IMR-90 (cell line): ENCODE measurements around the gene SNAPC4. TPM values are rescaled to one million over a fixed set of nuclear protein-coding genes. Genes with fewer than 3 reads are reported as not detected.

Experiments
- ATAC-seq: fragments of 200-7000 bp; cut with Tn5 transposase; 2 replicates; pipeline ENCODE4 v1.9.1; 2020; ENCODE audit warnings: low read depth, mild to moderate bottlenecking, moderate library complexity
- BruUV-seq: library from RNA; stranded (reverse); fragments of 400-500 nt; replicated peaks from 2 replicates; lab custom pipeline; 2021; lab: Mats Ljungman, UMichigan
- CTCF ChIA-PET: fragments of 300-600 bp; formaldehyde crosslinking; extraction: SDS; loops from one replicate; lab custom pipeline; 2021; ENCODE audit warnings: antibody characterized with exemption; lab: Yijun Ruan, JAX
- POLR2A ChIA-PET: fragments of 300-600 bp; sonication (Branson Sonifier 250); formaldehyde crosslinking; loops from one replicate; lab custom pipeline; 2022; ENCODE audit warnings: antibody characterized with exemption; ENCODE audit not compliant: unreplicated experiment; lab: Charles Lee
- DNase-seq: peaks from one replicate; pipeline ENCODE4 v3.0.0; 2013
- H2AFZ ChIP-seq: replicated peaks from 2 replicates; pipeline ENCODE3; 2013; ENCODE audit warnings: low read length, mild to moderate bottlenecking; ENCODE audit not compliant: poor library complexity
- H2AK5ac ChIP-seq: 2 replicates; pipeline ENCODE4 v1.6.1; 2013; ENCODE audit warnings: low read depth, low read length, inconsistent platforms
- H2AK9ac ChIP-seq: replicated peaks from 2 replicates; pipeline ENCODE3; 2013; ENCODE audit warnings: mild to moderate bottlenecking, low read depth, low read length, moderate library complexity; ENCODE audit not compliant: poor library complexity
- H2BK120ac ChIP-seq: 2 replicates; pipeline ENCODE4 v1.6.1; 2013; ENCODE audit warnings: low read depth, low read length, inconsistent platforms
- H2BK15ac ChIP-seq: 3 replicates; pipeline ENCODE4 v1.6.1; 2013; ENCODE audit warnings: low read depth, low read length, inconsistent platforms
- H2BK20ac ChIP-seq: 2 replicates; pipeline ENCODE4 v1.6.1; 2013; ENCODE audit warnings: low read depth, mild to moderate bottlenecking, inconsistent platforms, low read length, moderate library complexity
- H2BK5ac ChIP-seq: 2 replicates; pipeline ENCODE4 v1.6.1; 2013; ENCODE audit warnings: mild to moderate bottlenecking, low read depth, low read length, inconsistent platforms; ENCODE audit not compliant: poor library complexity, severe bottlenecking
- H3K14ac ChIP-seq: replicated peaks from 2 replicates; pipeline ENCODE4 v1.6.1; 2013; ENCODE audit warnings: low read depth, low read length, inconsistent platforms
- H3K18ac ChIP-seq: 2 replicates; pipeline ENCODE4 v1.6.1; 2013; ENCODE audit warnings: low read depth, low read length, control low read depth
- H3K23ac ChIP-seq: 2 replicates; pipeline ENCODE4 v1.6.1; 2013; ENCODE audit warnings: low read depth, low read length, inconsistent platforms
- H3K27ac ChIP-seq: 2 replicates; pipeline ENCODE4 v1.5.1; 2013; ENCODE audit warnings: mild to moderate bottlenecking, control low read depth, low read length; ENCODE audit not compliant: insufficient read depth
- H3K27me3 ChIP-seq: 2 replicates; pipeline ENCODE4 v1.6.1; 2013; ENCODE audit warnings: low read length; ENCODE audit not compliant: control insufficient read depth, insufficient read depth
- H3K36me3 ChIP-seq: 2 replicates; pipeline ENCODE4 v1.6.1; 2013; ENCODE audit warnings: low read length, mixed read lengths; ENCODE audit not compliant: control insufficient read depth, insufficient read depth
- H3K4ac ChIP-seq: 2 replicates; pipeline ENCODE4 v1.6.1; 2013; ENCODE audit warnings: low read depth, low read length, inconsistent platforms
- H3K4me1 ChIP-seq: 2 replicates; pipeline ENCODE4 v1.6.1; 2013; ENCODE audit warnings: low read length, mixed read lengths; ENCODE audit not compliant: control insufficient read depth, insufficient read depth
- H3K4me2 ChIP-seq: 2 replicates; pipeline ENCODE4 v1.6.1; 2013; ENCODE audit warnings: low read depth, mild to moderate bottlenecking, control low read depth, low read length, moderate library complexity
- H3K4me3 ChIP-seq: 2 replicates; pipeline ENCODE4 v1.5.1; 2013; ENCODE audit warnings: low read depth, mild to moderate bottlenecking, control low read depth, low read length, moderate library complexity; ENCODE audit not compliant: insufficient read depth
- H3K56ac ChIP-seq: 2 replicates; pipeline ENCODE4 v1.6.1; 2013; ENCODE audit warnings: low read length, inconsistent platforms; ENCODE audit not compliant: insufficient read depth; ENCODE audit errors: extremely low read depth
- H3K79me1 ChIP-seq, 2 experiments: 2 replicates each; pipeline ENCODE4 v1.6.1; 2013; ENCODE audit warnings: low read length in 2 of 2, inconsistent platforms in 1 of 2, low read depth in 1 of 2
- H3K9ac ChIP-seq: 2 replicates; pipeline ENCODE4 v1.6.1; 2013; ENCODE audit warnings: low read depth, low read length, control low read depth
- H3K9me1 ChIP-seq: 2 replicates; pipeline ENCODE4 v1.6.1; 2013; ENCODE audit warnings: low read length, inconsistent platforms; ENCODE audit not compliant: insufficient read depth
- H3K9me3 ChIP-seq: 2 replicates; pipeline ENCODE4 v1.6.1; 2013; ENCODE audit warnings: low read length; ENCODE audit not compliant: control insufficient read depth, insufficient read depth
- H4K20me1 ChIP-seq: 2 replicates; pipeline ENCODE4 v1.6.1; 2013; ENCODE audit warnings: low read length, inconsistent platforms; ENCODE audit not compliant: insufficient read depth
- H4K5ac ChIP-seq: 2 replicates; pipeline ENCODE4 v1.6.1; 2013; ENCODE audit warnings: mild to moderate bottlenecking, low read depth, low read length, control low read depth
- H4K8ac ChIP-seq, 2 experiments: 2 replicates each; pipeline ENCODE4 v1.6.1; 2013; ENCODE audit warnings: low read depth in 2 of 2, low read length in 2 of 2, control low read depth in 1 of 2, inconsistent platforms in 1 of 2
- H4K91ac ChIP-seq: 2 replicates; pipeline ENCODE4 v1.6.1; 2013; ENCODE audit warnings: low read depth, low read length, inconsistent platforms; ENCODE audit not compliant: insufficient read depth
- BHLHE40 ChIP-seq: fragments of 150-350 bp; IDR thresholded peaks from 2 replicates; pipeline ENCODE4 v1.6.1; 2016; ENCODE audit warnings: mild to moderate bottlenecking, low read depth, low read length
- CEBPB ChIP-seq: IDR thresholded peaks from 2 replicates; pipeline ENCODE4 v1.6.1; 2012; ENCODE audit warnings: low read depth, low read length, improper control_type of control experiment
- CHD1 ChIP-seq: IDR thresholded peaks from 2 replicates; pipeline ENCODE4 v1.6.1; 2012; ENCODE audit warnings: low read depth, low read length, improper control_type of control experiment
- FOS ChIP-seq: fragments of 150-350 bp; IDR thresholded peaks from 2 replicates; pipeline ENCODE4 v1.6.1; 2016; ENCODE audit warnings: low read depth, low read length
- MAFK ChIP-seq: IDR thresholded peaks from 2 replicates; pipeline ENCODE4 v1.6.1; 2012; ENCODE audit warnings: low read depth, low read length, improper control_type of control experiment
- MAZ ChIP-seq: IDR thresholded peaks from 2 replicates; pipeline ENCODE4 v1.6.1; 2012; ENCODE audit warnings: low read depth, mild to moderate bottlenecking, low read length, improper control_type of control experiment, moderate library complexity, borderline replicate concordance
- NFE2L2 ChIP-seq: fragments of 150-350 bp; IDR thresholded peaks from 2 replicates; pipeline ENCODE4 v1.6.1; 2016; ENCODE audit warnings: low read depth, mild to moderate bottlenecking, low read length
- POLR2A ChIP-seq: IDR thresholded peaks from 2 replicates; pipeline ENCODE4 v1.6.1; 2012; ENCODE audit warnings: mild to moderate bottlenecking, low read depth, low read length
- RAD21 ChIP-seq: IDR thresholded peaks from 2 replicates; pipeline ENCODE4 v1.6.1; 2012; ENCODE audit warnings: low read length, improper control_type of control experiment
- RCOR1 ChIP-seq: IDR thresholded peaks from 2 replicates; pipeline ENCODE4 v1.6.1; 2012; ENCODE audit warnings: mild to moderate bottlenecking, low read length, improper control_type of control experiment; ENCODE audit not compliant: insufficient replicate concordance
- RFX5 ChIP-seq: IDR thresholded peaks from 2 replicates; pipeline ENCODE4 v1.8.0; 2012; ENCODE audit warnings: low read depth, mild to moderate bottlenecking, low read length, moderate library complexity
- SMC3 ChIP-seq: fragments of 150-350 bp; IDR thresholded peaks from 2 replicates; pipeline ENCODE4 v1.6.1; 2016; ENCODE audit warnings: low read depth, mild to moderate bottlenecking, antibody characterized with exemption, low read length, moderate library complexity
- WGBS, 2 experiments: methylation state at CpG; one replicate each; pipeline versions ENCODE4 v1.1.5 to v1.1.7; 2013; ENCODE audit warnings: missing lambda C conversion rate in 2 of 2; ENCODE audit not compliant: insufficient read length in 1 of 2; ENCODE audit errors: extremely low coverage in 2 of 2; 5-methylcytosine and 5-hydroxymethylcytosine counted together
- dilution Hi-C: fragments of 300-500 bp; cut with HindIII; formaldehyde crosslinking; loops from one replicate; pipeline ENCODE4 v1.14.3; 2018; ENCODE audit warnings: low sequenced_read_pairs; ENCODE audit not compliant: unreplicated experiment
- in situ Hi-C: fragments of 300-500 bp; cut with MboI; formaldehyde crosslinking; loops from 3 replicates; pipeline ENCODE4 v1.14.3; 2019; ENCODE audit warnings: low sequenced_read_pairs, inconsistent platforms, mixed read lengths
- intact Hi-C: fragments of 100-400 bp; cut with micrococcal nuclease; formaldehyde crosslinking; loops from 2 replicates; pipeline ENCODE4 v1.10.0; 2022
- polyA plus RNA-seq, 3 experiments: library from polyadenylated mRNA; depleted of rRNA; stranded (reverse); fragments of >200 nt; gene quantifications; 2 replicates each; pipeline ENCODE4 v1.2.3, GENCODE V29; 2012; ENCODE audit warnings: low replicate concordance in 1 of 3
- total RNA-seq: library from RNA; depleted of rRNA; stranded (reverse); fragments of >200 nt; gene quantifications from 2 replicates; pipeline ENCODE4 v1.2.3, GENCODE V29; 2012
- TF ChIP-seq, protein P1 (sequence below): conservative IDR thresholded peaks from 2 replicates; pipeline ENCODE4 v1.5.1; 2012; ENCODE audit warnings: mild to moderate bottlenecking, low read depth, low read length, improper control_type of control experiment
- TF ChIP-seq, protein P2 (sequence below): fragments of 150-350 bp; IDR thresholded peaks from 2 replicates; pipeline ENCODE4 v1.6.1; 2016; ENCODE audit warnings: low read depth, mild to moderate bottlenecking, low read length, moderate library complexity, borderline replicate concordance
- TF ChIP-seq, protein P3 (sequence below): fragments of 150-350 bp; IDR thresholded peaks from 2 replicates; pipeline ENCODE4 v1.6.1; 2017; ENCODE audit warnings: mild to moderate bottlenecking, antibody characterized with exemption, low read length, low read depth

The SNAPC4 gene
- total and polyA plus RNA-seq, 2 of the 4 experiments (the other 2 are of a cell fraction) = 2.5 to 6.5 TPM

GRCh38 chr9:136353757-136354488 lies 46.0 kb downstream of the SNAPC4 start:
- Histone ChIP-seq H3K9ac (no peak overlapping the region), H3K18ac (no peak overlapping the region), H2AFZ (peak overlapping the region; percentile 47), H2BK120ac (no peak overlapping the region), H2AK5ac (no peak overlapping the region; the same call in 1 of the 2 replicates), H3K4me1 (peaks cover 23% of the 10 kb centered on the region), H4K20me1 (peaks cover 34% of the 10 kb centered on the region), H2BK5ac (no peak overlapping the region), H3K9me3 (no peaks in the 10 kb centered on the region), H4K91ac (no peak overlapping the region), H3K56ac (no peak overlapping the region), H3K9me1 (peaks cover 3% of the 10 kb centered on the region; the same call in 1 of the 2 replicates), H3K4me3 (no peak overlapping the region), H2AK9ac (peak overlapping the region; percentile 95), H3K4me2 (no peak overlapping the region), H3K23ac (no peak overlapping the region), H2BK20ac (no peak overlapping the region), H3K14ac (no peak overlapping the region), H4K5ac (no peak overlapping the region), H3K27me3 (no peaks in the 10 kb centered on the region), H3K4ac (no peak overlapping the region), H3K27ac (0 out of 2 replicates have a peak overlapping the region, but pooled peaks have one; percentile 3), H2BK15ac (no peak overlapping the region), H3K79me1 (peaks cover 0 to 42% of the 10 kb centered on the region in 2 experiments; a peak in 2 of 4 replicates), H3K36me3 (peaks cover 72% of the 10 kb centered on the region), H4K8ac (peak overlapping the region in 1 of 2 experiments; percentile 1; a peak in 1 of 4 replicates)
- DNase-seq (no peak), ATAC-seq (peak; percentile 3; the same call in 1 of the 2 replicates)
- WGBS, 2 experiments = 65% methylated on average over 2 of the region's 13 CpGs; no CpG with 5 or more reads in 1 of the 2 experiments
- ChIA-PET CTCF (no interaction called here), POLR2A (no interaction called here)
- dilution Hi-C loops (no loop called here), intact Hi-C loops (no loop called here), in situ Hi-C loops (no loop called here)
- BruUV-seq = no TSS peak
- TF ChIP-seq RCOR1 (no peak), FOS (no peak), CHD1 (no peak), RFX5 (no peak), MAZ (no peak), NFE2L2 (no peak), CEBPB (no peak), POLR2A (no peak), SMC3 (no peak), BHLHE40 (no peak), MAFK (no peak), RAD21 (no peak)
- TF ChIP-seq, protein P1, sequence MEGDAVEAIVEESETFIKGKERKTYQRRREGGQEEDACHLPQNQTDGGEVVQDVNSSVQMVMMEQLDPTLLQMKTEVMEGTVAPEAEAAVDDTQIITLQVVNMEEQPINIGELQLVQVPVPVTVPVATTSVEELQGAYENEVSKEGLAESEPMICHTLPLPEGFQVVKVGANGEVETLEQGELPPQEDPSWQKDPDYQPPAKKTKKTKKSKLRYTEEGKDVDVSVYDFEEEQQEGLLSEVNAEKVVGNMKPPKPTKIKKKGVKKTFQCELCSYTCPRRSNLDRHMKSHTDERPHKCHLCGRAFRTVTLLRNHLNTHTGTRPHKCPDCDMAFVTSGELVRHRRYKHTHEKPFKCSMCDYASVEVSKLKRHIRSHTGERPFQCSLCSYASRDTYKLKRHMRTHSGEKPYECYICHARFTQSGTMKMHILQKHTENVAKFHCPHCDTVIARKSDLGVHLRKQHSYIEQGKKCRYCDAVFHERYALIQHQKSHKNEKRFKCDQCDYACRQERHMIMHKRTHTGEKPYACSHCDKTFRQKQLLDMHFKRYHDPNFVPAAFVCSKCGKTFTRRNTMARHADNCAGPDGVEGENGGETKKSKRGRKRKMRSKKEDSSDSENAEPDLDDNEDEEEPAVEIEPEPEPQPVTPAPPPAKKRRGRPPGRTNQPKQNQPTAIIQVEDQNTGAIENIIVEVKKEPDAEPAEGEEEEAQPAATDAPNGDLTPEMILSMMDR = no peak
- TF ChIP-seq, protein P2, sequence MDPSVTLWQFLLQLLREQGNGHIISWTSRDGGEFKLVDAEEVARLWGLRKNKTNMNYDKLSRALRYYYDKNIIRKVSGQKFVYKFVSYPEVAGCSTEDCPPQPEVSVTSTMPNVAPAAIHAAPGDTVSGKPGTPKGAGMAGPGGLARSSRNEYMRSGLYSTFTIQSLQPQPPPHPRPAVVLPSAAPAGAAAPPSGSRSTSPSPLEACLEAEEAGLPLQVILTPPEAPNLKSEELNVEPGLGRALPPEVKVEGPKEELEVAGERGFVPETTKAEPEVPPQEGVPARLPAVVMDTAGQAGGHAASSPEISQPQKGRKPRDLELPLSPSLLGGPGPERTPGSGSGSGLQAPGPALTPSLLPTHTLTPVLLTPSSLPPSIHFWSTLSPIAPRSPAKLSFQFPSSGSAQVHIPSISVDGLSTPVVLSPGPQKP = no peak
- TF ChIP-seq, protein P3, sequence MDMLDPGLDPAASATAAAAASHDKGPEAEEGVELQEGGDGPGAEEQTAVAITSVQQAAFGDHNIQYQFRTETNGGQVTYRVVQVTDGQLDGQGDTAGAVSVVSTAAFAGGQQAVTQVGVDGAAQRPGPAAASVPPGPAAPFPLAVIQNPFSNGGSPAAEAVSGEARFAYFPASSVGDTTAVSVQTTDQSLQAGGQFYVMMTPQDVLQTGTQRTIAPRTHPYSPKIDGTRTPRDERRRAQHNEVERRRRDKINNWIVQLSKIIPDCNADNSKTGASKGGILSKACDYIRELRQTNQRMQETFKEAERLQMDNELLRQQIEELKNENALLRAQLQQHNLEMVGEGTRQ = no peak
